HG02943 (cell line): ENCODE measurements around the gene TNFSF13.

ENCODE experiments used
- ATAC-seq: cut with Tn5 transposase; IDR thresholded peaks from one replicate; pipeline ENCODE4 v1.9.1; 2021; ENCODE audit warnings: mild to moderate bottlenecking, low read depth, moderate library complexity; ENCODE audit not compliant: unreplicated experiment

The TNFSF13 gene

GRCh38 chr17:7573324-7574080 lies 15.0 kb downstream of the TNFSF13 start:
- ATAC-seq, result no peak

DNA sequence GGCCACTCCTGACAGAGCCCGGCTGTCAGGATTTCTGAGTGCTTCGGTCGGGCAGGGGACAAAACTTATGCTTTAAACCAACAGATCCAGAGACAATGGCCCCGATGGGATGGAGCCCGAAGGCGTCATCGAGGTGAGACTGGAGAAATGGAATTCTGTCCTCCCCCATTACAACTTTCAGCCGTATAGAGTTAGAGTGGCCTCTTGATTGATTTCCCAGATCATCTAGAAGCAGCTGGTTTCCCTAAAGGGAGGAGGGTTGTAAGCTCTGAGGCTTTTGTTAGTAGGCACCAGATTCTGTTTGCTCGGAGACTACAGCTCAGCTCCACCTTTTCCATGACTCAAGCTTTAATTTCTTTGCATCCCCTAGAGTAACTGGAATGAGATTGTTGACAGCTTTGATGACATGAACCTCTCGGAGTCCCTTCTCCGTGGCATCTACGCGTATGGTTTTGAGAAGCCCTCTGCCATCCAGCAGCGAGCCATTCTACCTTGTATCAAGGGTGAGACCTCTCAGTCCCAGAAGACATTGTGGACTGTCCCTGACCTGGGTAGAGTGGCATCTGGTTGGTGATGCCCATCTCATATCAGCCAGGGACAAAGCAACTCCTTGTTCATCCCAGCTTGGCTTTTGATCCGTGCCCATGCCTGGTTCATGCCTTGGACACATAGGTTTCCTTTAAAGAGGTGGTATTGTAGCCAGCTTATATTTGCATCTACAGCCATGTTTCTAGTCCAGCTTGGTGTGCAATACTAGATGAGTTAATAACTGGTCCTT lies 15.8 kb downstream of the TNFSF13 start:
- no peak for ATAC-seq

DNA sequence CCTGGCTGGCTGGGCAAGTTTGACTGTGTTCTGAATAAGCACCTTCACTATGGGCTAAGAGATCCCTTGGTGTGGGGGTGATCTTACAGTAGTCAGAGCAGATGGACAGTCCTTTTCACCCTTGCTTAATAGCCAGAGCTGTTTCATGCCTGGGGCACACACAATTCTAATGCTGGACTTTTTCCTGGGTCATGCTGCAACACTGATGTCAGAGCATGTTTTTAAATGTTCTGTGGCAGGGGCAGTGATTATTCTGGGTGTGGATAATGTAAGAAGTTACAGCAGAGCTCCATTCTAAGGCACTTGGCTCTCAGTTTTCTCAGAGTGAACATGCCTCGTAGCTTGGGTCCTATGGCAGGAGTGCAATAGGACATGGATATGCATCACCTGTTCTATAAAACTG lies 16.9 kb downstream of the TNFSF13 start:
- ATAC-seq, result no peak

DNA sequence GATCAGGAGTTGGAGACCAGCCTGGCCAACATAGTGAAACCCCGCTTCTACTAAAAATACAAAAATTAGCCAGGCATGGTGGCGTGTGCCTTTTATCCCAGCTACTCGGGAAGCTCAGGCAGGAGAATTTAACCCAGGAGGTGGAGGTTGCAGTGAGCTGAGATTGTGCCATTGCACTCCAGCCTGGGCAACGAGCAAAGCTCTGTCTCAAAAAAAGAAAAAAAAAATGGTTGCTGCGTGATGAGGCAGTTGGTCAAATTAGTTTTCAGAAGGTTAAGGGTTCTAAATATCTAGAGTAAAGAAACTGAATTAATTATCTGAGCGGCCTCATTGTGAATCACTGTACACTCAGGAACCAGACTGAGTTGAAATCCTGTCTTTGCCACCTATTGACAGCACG lies 17.4 kb downstream of the TNFSF13 start:
- no peak for ATAC-seq

DNA sequence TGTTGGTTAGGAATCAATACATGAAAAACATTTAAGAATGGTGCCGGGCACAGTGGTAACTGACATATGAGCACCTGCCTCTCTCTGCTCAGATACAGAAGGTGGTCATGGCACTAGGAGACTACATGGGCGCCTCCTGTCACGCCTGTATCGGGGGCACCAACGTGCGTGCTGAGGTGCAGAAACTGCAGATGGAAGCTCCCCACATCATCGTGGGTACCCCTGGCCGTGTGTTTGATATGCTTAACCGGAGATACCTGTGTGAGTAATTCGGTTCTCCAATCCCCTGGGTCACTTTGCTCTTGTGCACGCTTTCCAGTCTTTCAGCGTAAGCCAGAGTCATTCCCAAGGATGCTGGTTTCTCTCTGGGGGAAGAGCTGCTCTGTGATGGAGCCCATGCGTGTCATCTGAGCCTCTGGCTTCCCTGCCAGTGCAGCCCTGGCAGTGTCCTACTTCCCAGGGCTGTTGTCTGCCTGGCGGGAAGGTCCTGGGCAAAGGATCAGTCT lies 17.9 kb downstream of the TNFSF13 start:
- ATAC-seq, result no peak

GRCh38 chr17:7577327-7578199 lies 19.0 kb downstream of the TNFSF13 start:
- ATAC-seq, result no peak

- no peak for ATAC-seq
These were observed 20.7 kb downstream of the TNFSF13 start, which contains the start of gene CD68 for GRCh38 chr17:7579001-7579833. TSS of gene CD68 (plus strand) at chr17:7579638. CDS start at chr17:7579678, 40 bp downstream.

GRCh38 chr17:7579834-7580603 lies 21.5 kb downstream of the TNFSF13 start:
- ATAC-seq, result no peak

GRCh38 chr17:7580604-7581575 lies 22.3 kb downstream of the TNFSF13 start:
- ATAC-seq, result no peak

- ATAC-seq, result no peak
These were observed 24.1 kb downstream of the TNFSF13 start for GRCh38 chr17:7582396-7583252.

GRCh38 chr17:7583253-7584109 lies 24.9 kb downstream of the TNFSF13 start, which contains the start of gene MPDU1:
TSS of gene MPDU1 (plus strand) at chr17:7583852. CDS start at chr17:7583863, 11 bp downstream.
- ATAC-seq, result peak; percentile 61

GRCh38 chr17:7586673-7587419 lies 28.3 kb downstream of the TNFSF13 start:
- no peak for ATAC-seq

- no peak for ATAC-seq
These were observed 29.0 kb downstream of the TNFSF13 start for GRCh38 chr17:7587420-7588151.

DNA sequence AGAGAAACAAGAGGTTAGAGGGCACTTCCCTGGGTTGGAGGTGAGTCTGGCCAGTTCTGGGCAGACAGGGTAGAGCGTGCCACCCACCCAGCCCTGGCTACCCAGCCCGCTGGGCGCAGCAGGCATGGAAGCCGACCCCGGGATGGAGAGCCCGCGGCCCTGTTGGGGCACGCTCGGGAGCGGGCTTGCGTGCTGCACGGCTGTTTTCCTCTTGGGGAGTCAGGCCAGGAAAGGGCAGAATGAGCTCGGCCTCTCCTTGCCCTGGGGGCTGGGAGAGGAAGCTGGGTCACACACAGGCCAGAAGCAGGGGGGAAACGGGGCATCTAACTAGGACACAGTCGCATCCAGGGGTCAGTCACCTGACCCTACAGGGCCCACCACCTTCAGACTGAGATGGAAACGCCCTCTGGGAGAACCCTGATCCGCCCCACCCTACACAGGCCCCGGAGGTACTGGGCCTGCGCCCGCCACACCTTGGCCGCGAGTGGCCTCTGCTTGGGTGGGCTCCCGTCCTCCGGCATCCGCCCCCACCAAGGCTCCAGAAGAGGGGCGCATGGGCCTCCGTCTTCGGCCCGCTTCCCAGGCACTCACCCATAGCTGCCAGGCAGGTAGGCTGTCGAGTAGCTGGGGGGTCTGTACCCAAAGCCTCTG lies 30.1 kb downstream of the TNFSF13 start:
- ATAC-seq, result no peak
